SKM-1 treated with dmso at 0.1 percent for 144 hours (cell line): ENCODE results near the gene PDLIM4.

Source experiments
- DNase-seq: peaks from one replicate; lab custom pipeline; 2025; ENCODE audit not compliant: unreplicated experiment; lab: John Stamatoyannopoulos, UW

PDLIM4 gene

GRCh38 chr5:132281856-132282614, 24.5 kb downstream of the PDLIM4 start:
- no peak for DNase-seq

GRCh38 chr5:132283423-132284043, 26.0 kb downstream of the PDLIM4 start:
- no peak for DNase-seq

GRCh38 chr5:132289097-132289496, 31.6 kb downstream of the PDLIM4 start:
- no peak for DNase-seq

GRCh38 chr5:132291026-132291425, 33.5 kb downstream of the PDLIM4 start:
- DNase-seq = no peak

GRCh38 chr5:132293066-132293991, 35.8 kb downstream of the PDLIM4 start:
- DNase-seq = peak; percentile 64

GRCh38 chr5:132293992-132294727, 36.7 kb downstream of the PDLIM4 start, which contains the start of gene SLC22A4:
Gene SLC22A4, plus strand, starts transcription at chr5:132294394. Its CDS starts 223 bp downstream, at chr5:132294617.
- DNase-seq = peak; percentile 87

GRCh38 chr5:132294728-132295504, 37.4 kb downstream of the PDLIM4 start:
- DNase-seq = peak; percentile 96

GRCh38 chr5:132295505-132296411, 38.3 kb downstream of the PDLIM4 start:
- DNase-seq = no peak

GRCh38 chr5:132296412-132297016, 39.0 kb downstream of the PDLIM4 start:
- DNase-seq = no peak

- no peak for DNase-seq
Measured at GRCh38 chr5:132297211-132297940, 39.9 kb downstream of the PDLIM4 start.

- peak; percentile 13 for DNase-seq
Measured at GRCh38 chr5:132298298-132299212, 41.1 kb downstream of the PDLIM4 start.

- DNase-seq = no peak
Measured at GRCh38 chr5:132299917-132300316, 42.4 kb downstream of the PDLIM4 start.

- no peak for DNase-seq
Measured at GRCh38 chr5:132300577-132301343, 43.3 kb downstream of the PDLIM4 start.

- DNase-seq = no peak
Measured at GRCh38 chr5:132301344-132302271, 44.1 kb downstream of the PDLIM4 start.

GRCh38 chr5:132302413-132302812, 44.9 kb downstream of the PDLIM4 start:
- DNase-seq = no peak
